ENCODE data around the gene ERVFRD-1.
"Not testable (repeated sequence)": the region's sequence is repeated elsewhere in the genome, so short reads cannot be mapped to it uniquely, and the experiment has no call there.

The ERVFRD-1 gene

GRCh38 chr6:11113038-11113437 lies 1.5 kb upstream of the ERVFRD-1 start:
- Mint-ChIP-seq H3K36me3 (ENCODE audit: low read depth) (no peaks in the 10 kb centered on the region), H3K27ac (no peak overlapping the region), H3K4me1 (ENCODE audit: low read depth) (peaks cover 29% of the 10 kb centered on the region), H3K27me3 (no peaks in the 10 kb centered on the region), H3K9me3 (no peaks in the 10 kb centered on the region), H3K4me3 (no peak overlapping the region)
- intact Hi-C loops (cut with micrococcal nuclease): no loop called here

- Mint-ChIP-seq H3K27ac (peak overlapping the region; percentile 36), H3K9me3 (no peaks in the 10 kb centered on the region), H3K36me3 (ENCODE audit: low read depth) (no peaks in the 10 kb centered on the region), H3K4me3 (peak overlapping the region; percentile 21), H3K27me3 (no peaks in the 10 kb centered on the region), H3K4me1 (ENCODE audit: low read depth) (peaks cover 29% of the 10 kb centered on the region)
- intact Hi-C loops (cut with micrococcal nuclease): no loop called here
Observed at GRCh38 chr6:11111769-11112437, 378 bp upstream of the ERVFRD-1 start.

- Mint-ChIP-seq H3K36me3 (ENCODE audit: low read depth) (no peaks in the 10 kb centered on the region), H3K27me3 (no peaks in the 10 kb centered on the region), H3K27ac (no peak overlapping the region), H3K4me3 (no peak overlapping the region), H3K4me1 (ENCODE audit: low read depth) (peaks cover 16% of the 10 kb centered on the region), H3K9me3 (peaks cover under 1% of the 10 kb centered on the region)
- intact Hi-C loops (cut with micrococcal nuclease): no loop called here
Observed at GRCh38 chr6:11108726-11109125, 2.8 kb downstream of the ERVFRD-1 start.

GRCh38 chr6:11103065-11103464 lies 8.5 kb downstream of the ERVFRD-1 start:
- H3K4me1 Mint-ChIP-seq (ENCODE audit: low read depth): peaks cover 10% of the 10 kb centered on the region
- no peaks in the 10 kb centered on the region for H3K27me3 Mint-ChIP-seq
- H3K27ac Mint-ChIP-seq: no peak overlapping the region
- H3K9me3 Mint-ChIP-seq: peaks cover 7% of the 10 kb centered on the region
- intact Hi-C loops (cut with micrococcal nuclease): no loop called here
- H3K4me3 Mint-ChIP-seq: no peak overlapping the region
- peaks cover 9% of the 10 kb centered on the region for H3K36me3 Mint-ChIP-seq (ENCODE audit: low read depth)

GRCh38 chr6:11101417-11101816 lies 10.1 kb downstream of the ERVFRD-1 start:
- Mint-ChIP-seq H3K27me3 (no peaks in the 10 kb centered on the region), H3K27ac (no peak overlapping the region), H3K4me1 (ENCODE audit: low read depth) (peaks cover 14% of the 10 kb centered on the region), H3K36me3 (ENCODE audit: low read depth) (peaks cover 9% of the 10 kb centered on the region), H3K4me3 (no peak overlapping the region), H3K9me3 (peaks cover 7% of the 10 kb centered on the region)
- intact Hi-C loops (cut with micrococcal nuclease): no loop called here

- H3K27me3 Mint-ChIP-seq: no peaks in the 10 kb centered on the region
- intact Hi-C loops (cut with micrococcal nuclease): no loop called here
- H3K4me1 Mint-ChIP-seq (ENCODE audit: low read depth): peaks cover 30% of the 10 kb centered on the region
- peaks cover 16% of the 10 kb centered on the region for H3K36me3 Mint-ChIP-seq (ENCODE audit: low read depth)
- H3K4me3 Mint-ChIP-seq: no peak overlapping the region
- no peaks in the 10 kb centered on the region for H3K9me3 Mint-ChIP-seq
- no peak overlapping the region for H3K27ac Mint-ChIP-seq
Observed at GRCh38 chr6:11098004-11098403, 13.5 kb downstream of the ERVFRD-1 start.

GRCh38 chr6:11097476-11097875 lies 14.0 kb downstream of the ERVFRD-1 start:
- Mint-ChIP-seq H3K4me1 (ENCODE audit: low read depth) (peaks cover 34% of the 10 kb centered on the region), H3K36me3 (ENCODE audit: low read depth) (peaks cover 16% of the 10 kb centered on the region), H3K27me3 (no peaks in the 10 kb centered on the region), H3K27ac (no peak overlapping the region), H3K9me3 (no peaks in the 10 kb centered on the region), H3K4me3 (no peak overlapping the region)
- intact Hi-C loops (cut with micrococcal nuclease): no loop called here

GRCh38 chr6:11096109-11096508 lies 15.4 kb downstream of the ERVFRD-1 start:
- H3K4me3 Mint-ChIP-seq: no peak overlapping the region
- H3K27me3 Mint-ChIP-seq: no peaks in the 10 kb centered on the region
- no peak overlapping the region for H3K27ac Mint-ChIP-seq
- intact Hi-C loops (cut with micrococcal nuclease): no loop called here
- H3K9me3 Mint-ChIP-seq: no peaks in the 10 kb centered on the region
- H3K36me3 Mint-ChIP-seq (ENCODE audit: low read depth): peaks cover 16% of the 10 kb centered on the region
- H3K4me1 Mint-ChIP-seq (ENCODE audit: low read depth): peaks cover 38% of the 10 kb centered on the region

GRCh38 chr6:11094941-11095340 lies 16.6 kb downstream of the ERVFRD-1 start:
- Mint-ChIP-seq H3K27me3 (no peaks in the 10 kb centered on the region), H3K27ac (peak overlapping the region; percentile 95), H3K4me1 (ENCODE audit: low read depth) (peaks cover 40% of the 10 kb centered on the region), H3K9me3 (no peaks in the 10 kb centered on the region), H3K4me3 (peak overlapping the region; percentile 94), H3K36me3 (ENCODE audit: low read depth) (peaks cover 11% of the 10 kb centered on the region)
- intact Hi-C loops (cut with micrococcal nuclease): no loop called here

GRCh38 chr6:11094411-11094851 lies 17.1 kb downstream of the ERVFRD-1 start:
- Mint-ChIP-seq H3K9me3 (no peaks in the 10 kb centered on the region), H3K4me3 (peak overlapping the region; percentile 94), H3K4me1 (ENCODE audit: low read depth) (peaks cover 40% of the 10 kb centered on the region), H3K36me3 (ENCODE audit: low read depth) (peaks cover 11% of the 10 kb centered on the region), H3K27ac (peak overlapping the region; percentile 95), H3K27me3 (no peaks in the 10 kb centered on the region)
- intact Hi-C loops (cut with micrococcal nuclease): no loop called here

- no peaks in the 10 kb centered on the region for H3K27me3 Mint-ChIP-seq
- H3K27ac Mint-ChIP-seq: peak within 1 kb of the TSS; percentile 95
- H3K4me1 Mint-ChIP-seq (ENCODE audit: low read depth): peaks cover 40% of the 10 kb centered on the region
- peaks cover 11% of the 10 kb centered on the region for H3K36me3 Mint-ChIP-seq (ENCODE audit: low read depth)
- intact Hi-C loops (cut with micrococcal nuclease): no loop called here
- H3K9me3 Mint-ChIP-seq: no peaks in the 10 kb centered on the region
- H3K4me3 Mint-ChIP-seq: peak within 1 kb of the TSS; percentile 94
Observed at GRCh38 chr6:11093626-11094410, 17.7 kb downstream of the ERVFRD-1 start, which contains the start of gene SMIM13. TSS of gene SMIM13 (plus strand) at chr6:11093834. CDS start at chr6:11094314, 480 bp downstream.

GRCh38 chr6:11093376-11093625 lies 18.2 kb downstream of the ERVFRD-1 start:
- Mint-ChIP-seq H3K36me3 (ENCODE audit: low read depth) (peaks cover 11% of the 10 kb centered on the region), H3K27me3 (no peaks in the 10 kb centered on the region), H3K27ac (peak overlapping the region; percentile 95), H3K4me1 (ENCODE audit: low read depth) (peaks cover 39% of the 10 kb centered on the region), H3K9me3 (no peaks in the 10 kb centered on the region), H3K4me3 (peak overlapping the region; percentile 94)
- intact Hi-C loops (cut with micrococcal nuclease): no loop called here

- Mint-ChIP-seq H3K9me3 (no peaks in the 10 kb centered on the region), H3K36me3 (ENCODE audit: low read depth) (peaks cover 11% of the 10 kb centered on the region), H3K27me3 (no peaks in the 10 kb centered on the region), H3K4me3 (peak overlapping the region; percentile 94), H3K4me1 (ENCODE audit: low read depth) (peaks cover 34% of the 10 kb centered on the region), H3K27ac (peak overlapping the region; percentile 95)
- intact Hi-C loops (cut with micrococcal nuclease): no loop called here
Observed at GRCh38 chr6:11092668-11093375, 18.7 kb downstream of the ERVFRD-1 start.

- intact Hi-C loops (cut with micrococcal nuclease); H3K9me3 Mint-ChIP-seq; H3K4me3 Mint-ChIP-seq; H3K27me3 Mint-ChIP-seq: not testable (repeated sequence)
- Mint-ChIP-seq H3K4me1 (ENCODE audit: low read depth) (peaks cover 30% of the 10 kb centered on the region), H3K36me3 (ENCODE audit: low read depth) (peaks cover 11% of the 10 kb centered on the region), H3K27ac (peak overlapping the region; percentile 30)
Observed at GRCh38 chr6:11091141-11091540, 20.4 kb downstream of the ERVFRD-1 start.

Data from dendritic cell treated with granulocyte-macrophage colony-stimulating factor and Interleukin-4, amounts not matched to agents 40 ng/mL and 50 ng/mL, for 4 days (primary cell).